Epidermal melanocyte (primary cell): ENCODE results near the gene KRTAP13-1.

Experiments
- DNase-seq: peaks from one replicate; pipeline ENCODE4 v3.0.0; 2011; ENCODE audit warnings: low spot score; ENCODE audit not compliant: insufficient read length

Gene KRTAP13-1, protein sequence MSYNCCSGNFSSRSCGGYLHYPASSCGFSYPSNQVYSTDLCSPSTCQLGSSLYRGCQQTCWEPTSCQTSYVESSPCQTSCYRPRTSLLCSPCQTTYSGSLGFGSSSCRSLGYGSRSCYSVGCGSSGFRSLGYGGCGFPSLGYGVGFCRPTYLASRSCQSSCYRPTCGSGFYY

DNA sequence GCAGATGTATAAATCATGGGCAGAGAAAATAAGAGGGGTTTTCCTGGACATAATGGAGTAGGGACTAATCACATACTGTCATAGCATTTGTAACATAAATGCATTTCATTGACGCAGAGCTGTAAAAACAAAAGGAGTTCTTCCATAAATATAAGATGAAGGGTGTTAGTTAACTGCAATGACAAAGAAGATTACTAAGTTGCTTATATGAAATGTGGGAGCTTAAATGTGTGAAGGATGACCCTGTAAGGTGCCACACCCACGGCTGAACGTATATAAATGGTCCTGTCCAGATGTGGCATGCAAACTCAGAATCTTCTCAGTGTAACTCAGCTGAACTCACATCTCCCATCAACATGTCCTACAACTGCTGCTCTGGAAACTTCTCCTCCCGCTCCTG, at the start of gene KRTAP13-1:
KRTAP13-1 (plus strand) TSS at position 301 of the 400 bp plus-strand sequence; CDS start at position 357, 56 bp downstream.
- DNase-seq = no peak

DNA sequence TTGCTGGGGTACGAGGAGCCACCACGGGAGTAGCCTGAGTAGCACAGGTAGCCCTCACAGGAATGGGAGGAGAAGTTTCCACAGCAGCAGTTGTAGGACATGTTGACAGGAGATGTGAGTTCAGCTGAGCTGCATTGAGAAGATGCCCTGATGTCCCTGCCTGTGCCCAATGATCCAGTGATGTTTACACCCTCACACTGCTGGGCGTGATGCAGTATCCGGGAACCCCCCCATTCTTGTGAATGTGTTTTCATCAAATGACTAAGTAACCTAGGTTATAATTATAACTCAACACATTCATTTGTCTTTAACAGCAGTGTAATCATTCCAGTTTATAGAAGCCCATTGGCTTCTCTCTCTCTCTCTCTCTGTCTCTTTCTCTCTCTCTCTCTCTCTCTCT, 47.3 kb upstream of the KRTAP13-1 start, which contains the start of gene KRTAP23-1:
KRTAP23-1 (minus strand) TSS at position 101 of the 400 bp plus-strand sequence; CDS start at position 101, 0 bp downstream.
- DNase-seq = no peak

- no peak for DNase-seq
These were observed 46.3 kb upstream of the KRTAP13-1 start for GRCh38 chr21:30349572-30349971.

- DNase-seq = no peak
These were observed 44.3 kb upstream of the KRTAP13-1 start for GRCh38 chr21:30351534-30351933.

GRCh38 chr21:30354308-30355005, 41.4 kb upstream of the KRTAP13-1 start:
- DNase-seq = peak; percentile 22

- no peak for DNase-seq
These were observed 39.9 kb upstream of the KRTAP13-1 start for GRCh38 chr21:30355906-30356305.

DNA sequence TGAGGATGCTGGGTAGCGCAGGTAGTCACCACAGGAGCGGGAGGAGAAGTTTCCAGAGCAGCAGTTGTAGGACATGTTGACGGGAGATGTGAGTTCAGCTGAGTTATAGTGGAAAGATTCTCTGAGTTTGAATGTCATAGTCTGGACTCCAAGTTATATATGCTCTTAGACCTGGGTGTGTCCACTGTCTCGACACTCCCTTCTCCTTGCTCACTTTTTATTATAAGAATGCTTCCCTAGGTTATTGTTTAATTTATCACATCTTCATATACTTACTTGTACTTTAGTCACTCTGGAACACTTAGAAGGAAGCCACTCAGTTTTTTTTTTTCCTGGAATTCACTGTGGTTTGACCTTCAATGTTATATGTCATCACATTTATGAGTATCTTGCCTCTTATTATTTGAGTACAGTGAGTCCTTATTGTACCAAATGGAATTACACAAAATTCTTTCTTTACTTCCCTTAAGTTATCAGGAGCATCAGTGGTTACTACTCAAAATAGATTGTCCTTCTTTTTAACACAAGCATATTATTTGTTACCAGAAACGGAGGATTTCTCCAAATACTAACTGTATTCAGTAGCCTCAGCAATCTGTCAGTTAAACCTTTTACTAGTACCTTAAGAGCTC, 23.6 kb upstream of the KRTAP13-1 start, which contains the start of gene KRTAP13-2:
KRTAP13-2 (minus strand) TSS at position 133 of the 632 bp plus-strand sequence; CDS start at position 75, 58 bp downstream.
- DNase-seq = no peak

GRCh38 chr21:30382201-30382600, 13.6 kb upstream of the KRTAP13-1 start:
- DNase-seq = no peak

DNA sequence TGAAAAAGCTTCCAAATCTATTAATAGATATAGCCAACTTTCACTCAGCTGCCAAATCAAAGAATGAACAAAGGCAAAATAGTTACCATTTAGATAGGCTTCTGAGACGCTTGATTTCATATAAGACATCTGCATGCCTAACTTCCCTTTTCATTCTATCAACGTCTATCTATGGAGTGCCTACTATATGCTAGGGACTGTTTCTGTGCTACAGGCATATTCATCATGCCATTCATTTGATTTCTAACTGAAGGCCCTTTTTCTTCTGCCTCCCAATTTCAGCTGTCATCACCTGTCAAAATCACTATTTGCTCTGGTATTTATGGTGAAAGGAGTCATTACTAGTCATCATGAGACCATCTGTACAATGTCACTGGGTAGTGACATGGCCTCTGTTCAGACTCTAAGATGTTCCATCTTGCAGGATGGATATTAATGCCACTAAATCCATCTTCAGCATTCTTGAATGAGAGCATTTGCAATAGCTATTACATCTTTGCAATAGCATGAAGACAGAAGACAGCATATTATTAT, 4.3 kb upstream of the KRTAP13-1 start:
- no peak for DNase-seq

- DNase-seq = no peak
These were observed 13.1 kb downstream of the KRTAP13-1 start for GRCh38 chr21:30408782-30409494.

GRCh38 chr21:30415993-30416392, 20.2 kb downstream of the KRTAP13-1 start:
- no peak for DNase-seq

DNA sequence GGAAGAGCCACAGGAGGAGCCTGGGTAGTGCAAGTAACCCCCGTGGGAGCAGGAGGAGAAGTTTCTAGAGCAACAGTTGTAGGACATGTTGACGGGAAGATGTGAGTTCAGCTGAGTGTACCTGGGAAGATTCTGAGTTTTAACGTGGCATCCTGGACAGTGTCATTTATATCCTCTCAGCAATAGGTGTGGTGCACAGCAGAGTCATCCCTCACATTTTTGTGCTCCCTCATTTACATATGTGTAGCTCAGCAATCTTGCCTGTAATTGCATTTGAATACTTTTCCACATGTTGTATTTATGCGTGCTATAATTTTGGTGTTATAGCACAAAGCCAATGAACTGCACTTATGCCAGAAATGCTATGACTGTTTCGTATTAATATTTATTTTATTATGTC, 30.0 kb downstream of the KRTAP13-1 start, which contains the start of gene KRTAP13-3:
KRTAP13-3 (minus strand) TSS at position 101 of the 400 bp plus-strand sequence; CDS start at position 87, 14 bp downstream.
- no peak for DNase-seq

- no peak for DNase-seq
These were observed 30.9 kb downstream of the KRTAP13-1 start for GRCh38 chr21:30426731-30427130.

- no peak for DNase-seq
These were observed 34.4 kb downstream of the KRTAP13-1 start, which contains the start of gene KRTAP13-4 for GRCh38 chr21:30430170-30430655. Gene KRTAP13-4 (plus strand): TSS chr21:30430220. CDS start chr21:30430276, 56 bp downstream.

DNA sequence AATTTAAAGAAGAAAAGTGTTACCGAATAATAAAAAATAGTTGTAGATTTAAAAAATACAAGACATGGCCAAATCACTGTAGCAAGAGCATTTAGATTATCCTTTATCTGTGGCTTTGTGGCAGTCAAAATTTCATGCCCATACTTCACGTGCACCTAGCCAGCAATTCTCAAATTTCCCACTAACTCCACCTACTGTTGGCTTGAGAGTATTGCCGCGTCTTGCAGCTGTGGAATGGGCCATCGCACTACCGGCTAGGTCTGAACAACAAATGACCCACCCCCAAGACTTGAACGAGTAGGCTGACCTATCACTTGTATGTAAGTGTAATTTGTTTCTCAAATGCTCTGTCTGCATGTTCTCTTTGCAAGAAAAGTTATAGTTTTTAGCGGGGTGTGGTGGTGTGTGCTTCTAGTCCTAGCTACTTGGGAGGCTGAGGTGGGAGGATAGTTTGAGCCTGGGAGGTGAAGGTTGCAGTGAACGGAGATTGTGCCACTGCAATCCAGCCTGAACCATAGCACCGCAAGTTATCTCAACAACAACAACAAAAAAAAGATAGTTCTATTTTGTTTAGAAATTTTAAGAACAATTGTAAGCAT, 38.3 kb downstream of the KRTAP13-1 start:
- DNase-seq = no peak

- no peak for DNase-seq
These were observed 41.3 kb downstream of the KRTAP13-1 start for GRCh38 chr21:30437010-30437565.

DNA sequence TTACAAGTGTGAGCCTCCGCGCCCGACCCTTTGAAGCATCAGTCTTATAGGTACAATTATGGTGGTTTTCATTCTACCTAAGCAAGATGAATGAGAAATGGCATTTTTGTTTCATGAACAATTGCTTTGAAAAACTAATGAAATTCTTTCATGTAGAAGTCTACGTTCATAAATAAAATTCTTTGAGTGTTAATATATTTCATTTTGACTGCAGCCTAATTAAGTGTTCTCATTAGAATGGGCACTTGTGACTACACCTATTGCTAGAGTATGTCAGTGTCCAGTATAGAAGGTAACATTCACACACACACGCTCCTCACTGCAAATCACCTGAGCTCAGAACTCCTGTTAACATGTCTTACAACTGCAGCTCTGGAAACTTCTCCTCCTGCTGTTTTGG, 44.1 kb downstream of the KRTAP13-1 start, which contains the start of gene KRTAP15-1:
KRTAP15-1 (plus strand) TSS at position 301 of the 400 bp plus-strand sequence; CDS start at position 354, 53 bp downstream.
- DNase-seq = no peak

DNA sequence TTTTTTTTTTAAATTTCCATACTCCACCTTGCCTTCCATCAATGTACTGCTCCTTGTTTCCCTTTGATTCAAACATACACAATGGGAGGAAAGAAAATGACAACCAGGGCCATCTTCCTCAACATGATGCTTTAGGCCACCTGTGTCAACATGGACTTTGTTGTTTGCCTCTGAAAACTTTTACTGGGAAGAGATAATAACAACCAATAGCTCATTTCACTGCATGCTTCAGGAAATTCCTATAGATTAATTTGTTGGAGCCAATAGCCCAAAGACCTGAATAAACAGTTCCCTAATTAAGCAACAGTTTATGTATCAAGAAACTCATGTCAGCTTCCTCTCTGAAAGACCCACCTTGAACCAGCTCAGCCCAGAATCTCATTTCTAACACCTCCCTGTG, 47.4 kb downstream of the KRTAP13-1 start:
- no peak for DNase-seq

GRCh38 chr21:30444204-30444603, 48.4 kb downstream of the KRTAP13-1 start:
- no peak for DNase-seq
